OCI-LY1 (cell line): ENCODE results near the gene IDUA.

Source experiments
- H2AFZ ChIP-seq: fragments of 200-600 bp; sonication (generic), shearing (Covaris generic); 2 replicates; pipeline ENCODE4 v1.6.0; 2014; ENCODE audit warnings: antibody characterized with exemption, mild to moderate bottlenecking, low read length
- H3F3A ChIP-seq: fragments of 200-600 bp; sonication (generic), shearing (Covaris generic); 2 replicates; pipeline ENCODE4 v1.6.0; 2014; ENCODE audit warnings: mild to moderate bottlenecking, antibody characterized with exemption, low read length, moderate library complexity; ENCODE audit not compliant: insufficient read depth
- H3K27ac ChIP-seq: fragments of 200-600 bp; sonication (generic); 2 replicates; pipeline ENCODE4 v1.5.1; 2014; ENCODE audit warnings: low read length, mixed run types, mild to moderate bottlenecking, low read depth; ENCODE audit not compliant: poor library complexity, severe bottlenecking
- H3K27me3 ChIP-seq: fragments of 200-600 bp; sonication (generic); 2 replicates; pipeline ENCODE4 v1.6.0; 2014; ENCODE audit warnings: antibody characterized with exemption, mild to moderate bottlenecking, low read length, moderate library complexity; ENCODE audit not compliant: insufficient read depth
- H3K36me3 ChIP-seq: fragments of 200-600 bp; sonication (generic); 2 replicates; pipeline ENCODE4 v1.6.1; 2014; ENCODE audit warnings: mild to moderate bottlenecking, antibody characterized with exemption, low read length, moderate library complexity, mixed read lengths; ENCODE audit not compliant: insufficient read depth
- H3K4me1 ChIP-seq: fragments of 200-600 bp; sonication (generic); 2 replicates; pipeline ENCODE4 v1.5.1; 2014; ENCODE audit warnings: mild to moderate bottlenecking, low read length, moderate library complexity; ENCODE audit not compliant: insufficient read depth, severe bottlenecking
- H3K4me2 ChIP-seq: fragments of 200-600 bp; sonication (generic), shearing (Covaris generic); 2 replicates; pipeline ENCODE4 v1.6.1; 2014; ENCODE audit warnings: low read length
- H3K4me3 ChIP-seq: fragments of 200-600 bp; sonication (generic); 2 replicates; pipeline ENCODE4 v1.5.1; 2014; ENCODE audit warnings: low read length, low read depth, mild to moderate bottlenecking, mixed read lengths; ENCODE audit not compliant: poor library complexity, severe bottlenecking
- H3K79me2 ChIP-seq: fragments of 200-600 bp; shearing (Covaris generic); 2 replicates; pipeline ENCODE4 v1.6.1; 2016; ENCODE audit warnings: mixed run types, low read length, mixed read lengths; ENCODE audit not compliant: insufficient read depth
- H3K9ac ChIP-seq: fragments of 200-600 bp; sonication (generic), shearing (Covaris generic); 2 replicates; pipeline ENCODE4 v1.6.1; 2014; ENCODE audit warnings: mild to moderate bottlenecking, low read length, mixed read lengths
- H3K9me2 ChIP-seq: fragments of 200-600 bp; sonication (generic), shearing (Covaris generic); 2 replicates; pipeline ENCODE4 v1.6.1; 2014; ENCODE audit warnings: low read depth, mild to moderate bottlenecking, low read length, mixed read lengths
- H3K9me3 ChIP-seq: fragments of 200-600 bp; shearing (Covaris generic); 2 replicates; pipeline ENCODE4 v1.6.1; 2014; ENCODE audit warnings: low read length, mixed read lengths
- H4K20me1 ChIP-seq: fragments of 200-600 bp; sonication (generic), shearing (Covaris generic); 2 replicates; pipeline ENCODE4 v1.6.0; 2016; ENCODE audit warnings: mild to moderate bottlenecking, low read length; ENCODE audit not compliant: insufficient read depth
- EZH2 ChIP-seq: fragments of 200-600 bp; sonication (generic), shearing (Covaris generic); IDR thresholded peaks from 2 replicates; pipeline ENCODE4 v1.8.0; 2017; ENCODE audit warnings: borderline replicate concordance, mixed run types, mild to moderate bottlenecking, antibody characterized with exemption, low read length, moderate library complexity, mixed read lengths
- TF ChIP-seq, protein P1 (sequence below): fragments of 200-600 bp; sonication (generic), shearing (Covaris generic); IDR thresholded peaks from 2 replicates; pipeline ENCODE4 v1.5.1; 2017; ENCODE audit warnings: mild to moderate bottlenecking, antibody characterized with exemption, low read length, moderate library complexity, mixed read lengths

IDUA gene

DNA sequence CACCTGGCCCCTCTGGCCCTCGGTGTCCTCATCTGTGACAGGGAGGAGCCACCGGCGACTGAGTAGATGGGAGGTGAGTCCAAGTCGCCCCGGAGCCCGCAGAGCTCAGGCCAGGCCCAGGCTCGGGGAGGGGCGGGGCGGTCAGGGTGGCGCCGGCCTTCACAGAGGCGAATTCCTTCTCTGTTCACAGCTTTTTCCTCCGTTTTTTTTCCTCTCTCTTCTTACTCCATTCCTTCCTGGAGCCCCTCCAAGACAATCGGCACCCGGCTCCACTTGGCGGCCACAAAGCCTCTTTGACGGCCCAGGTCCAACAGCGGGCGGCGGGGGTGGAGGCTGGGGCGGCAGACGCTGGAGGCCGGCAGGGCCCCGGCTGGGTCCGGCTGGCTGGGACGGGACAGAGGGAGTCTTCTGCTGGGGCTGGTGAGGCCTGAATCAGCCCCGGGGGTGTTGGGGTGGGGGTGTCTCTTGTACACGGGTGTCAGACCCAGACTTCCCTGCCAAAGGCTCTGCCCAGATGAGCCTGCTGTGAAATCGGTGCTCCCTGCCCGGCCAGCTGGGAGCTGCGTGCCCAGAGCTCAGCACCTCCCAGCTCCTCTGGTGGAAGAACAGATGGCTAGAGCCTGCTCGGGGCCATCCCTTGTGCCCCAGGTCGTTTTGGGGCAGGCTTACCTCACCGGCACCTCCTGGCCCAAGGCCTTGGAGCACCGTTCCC is 47.2 kb downstream of the IDUA start:
- no peaks in the 10 kb centered on the region for H3K9me2 ChIP-seq
- no peak overlapping the region for H3K27ac ChIP-seq
- H3K4me2 ChIP-seq = no peak overlapping the region
- no peak overlapping the region for H2AFZ ChIP-seq
- no peaks in the 10 kb centered on the region for H3K27me3 ChIP-seq
- no peak overlapping the region for H3K4me3 ChIP-seq
- H3K79me2 ChIP-seq = no peaks in the 10 kb centered on the region
- no peaks in the 10 kb centered on the region for H3K4me1 ChIP-seq
- H3F3A ChIP-seq = no peaks in the 10 kb centered on the region
- no peak overlapping the region for H3K9ac ChIP-seq
- H4K20me1 ChIP-seq = no peaks in the 10 kb centered on the region
- no peaks in the 10 kb centered on the region for H3K9me3 ChIP-seq
- H3K36me3 ChIP-seq = no peaks in the 10 kb centered on the region
- no peak for TF ChIP-seq EZH2
- TF ChIP-seq, protein P1, sequence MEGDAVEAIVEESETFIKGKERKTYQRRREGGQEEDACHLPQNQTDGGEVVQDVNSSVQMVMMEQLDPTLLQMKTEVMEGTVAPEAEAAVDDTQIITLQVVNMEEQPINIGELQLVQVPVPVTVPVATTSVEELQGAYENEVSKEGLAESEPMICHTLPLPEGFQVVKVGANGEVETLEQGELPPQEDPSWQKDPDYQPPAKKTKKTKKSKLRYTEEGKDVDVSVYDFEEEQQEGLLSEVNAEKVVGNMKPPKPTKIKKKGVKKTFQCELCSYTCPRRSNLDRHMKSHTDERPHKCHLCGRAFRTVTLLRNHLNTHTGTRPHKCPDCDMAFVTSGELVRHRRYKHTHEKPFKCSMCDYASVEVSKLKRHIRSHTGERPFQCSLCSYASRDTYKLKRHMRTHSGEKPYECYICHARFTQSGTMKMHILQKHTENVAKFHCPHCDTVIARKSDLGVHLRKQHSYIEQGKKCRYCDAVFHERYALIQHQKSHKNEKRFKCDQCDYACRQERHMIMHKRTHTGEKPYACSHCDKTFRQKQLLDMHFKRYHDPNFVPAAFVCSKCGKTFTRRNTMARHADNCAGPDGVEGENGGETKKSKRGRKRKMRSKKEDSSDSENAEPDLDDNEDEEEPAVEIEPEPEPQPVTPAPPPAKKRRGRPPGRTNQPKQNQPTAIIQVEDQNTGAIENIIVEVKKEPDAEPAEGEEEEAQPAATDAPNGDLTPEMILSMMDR = no peak

DNA sequence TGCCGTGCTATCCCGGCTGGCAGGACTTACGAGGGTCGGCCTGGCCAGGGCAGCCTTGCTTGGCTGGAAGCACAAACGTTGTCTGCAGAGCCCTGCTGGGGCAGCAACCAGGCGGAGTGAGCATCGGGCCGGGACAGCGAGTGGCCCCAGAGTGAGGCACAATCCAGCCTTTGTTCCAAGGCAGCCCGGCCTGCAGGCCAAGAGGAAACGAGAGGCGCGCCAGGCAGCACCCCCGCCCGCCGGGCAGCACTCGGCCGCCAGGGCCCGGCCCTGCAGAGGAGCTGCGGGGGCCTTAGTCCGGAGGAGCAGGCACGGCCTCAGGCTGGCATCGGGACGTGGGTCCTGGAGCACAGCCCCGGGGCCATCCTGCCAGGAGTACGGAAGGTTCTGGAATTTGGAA is 48.7 kb downstream of the IDUA start:
- H3K36me3 ChIP-seq = no peaks in the 10 kb centered on the region
- no peak overlapping the region for H3K4me3 ChIP-seq
- H3K4me2 ChIP-seq = no peak overlapping the region
- H3K4me1 ChIP-seq = no peaks in the 10 kb centered on the region
- H3K9me2 ChIP-seq = no peaks in the 10 kb centered on the region
- H3K9ac ChIP-seq = no peak overlapping the region
- no peak for TF ChIP-seq EZH2
- TF ChIP-seq, protein P1 = no peak
- H4K20me1 ChIP-seq = no peaks in the 10 kb centered on the region
- H2AFZ ChIP-seq = no peak overlapping the region
- H3K79me2 ChIP-seq = no peaks in the 10 kb centered on the region
- no peaks in the 10 kb centered on the region for H3K27me3 ChIP-seq
- no peaks in the 10 kb centered on the region for H3K9me3 ChIP-seq
- H3K27ac ChIP-seq = no peak overlapping the region
- H3F3A ChIP-seq = no peaks in the 10 kb centered on the region

DNA sequence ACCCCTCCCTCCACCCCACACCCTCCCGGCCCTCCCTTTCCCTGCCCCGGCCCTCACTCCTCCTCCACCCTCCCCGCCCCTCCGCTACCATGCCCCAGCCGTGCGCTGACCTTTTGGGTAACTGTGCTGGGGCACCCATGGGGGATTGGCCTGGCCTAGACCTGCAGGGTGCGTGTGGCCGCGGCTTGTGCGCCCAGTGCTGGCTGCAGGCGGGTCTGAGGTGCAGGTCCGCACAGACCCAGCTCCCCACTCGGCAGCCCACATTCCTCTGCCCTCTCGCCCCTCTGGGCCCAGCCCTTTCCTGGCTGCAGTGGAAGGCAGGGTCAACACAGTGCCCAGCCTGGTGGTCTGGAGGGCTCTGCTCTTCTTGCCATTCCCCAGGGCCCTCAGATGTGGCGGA is 49.3 kb downstream of the IDUA start:
- Histone ChIP-seq H3K4me3 (no peak overlapping the region), H3K9ac (no peak overlapping the region), H3K9me3 (no peaks in the 10 kb centered on the region), H4K20me1 (no peaks in the 10 kb centered on the region), H3K4me1 (no peaks in the 10 kb centered on the region), H3F3A (no peaks in the 10 kb centered on the region), H3K27me3 (no peaks in the 10 kb centered on the region), H2AFZ (no peak overlapping the region), H3K4me2 (no peak overlapping the region), H3K27ac (no peak overlapping the region), H3K9me2 (no peaks in the 10 kb centered on the region), H3K79me2 (no peaks in the 10 kb centered on the region), H3K36me3 (no peaks in the 10 kb centered on the region)
- no peak for TF ChIP-seq EZH2
- TF ChIP-seq, protein P1 = no peak
